ENCODE data around the gene JAKMIP2. TPM values are rescaled to one million over a fixed set of nuclear protein-coding genes. Genes with fewer than 3 reads are reported as not detected.
"Not testable (repeated sequence)": the region's sequence is repeated elsewhere in the genome, so short reads cannot be mapped to it uniquely, and the experiment has no call there.

The JAKMIP2 gene
- polyA plus RNA-seq, 1 donor from 2014 or later: 46.3 TPM

DNA sequence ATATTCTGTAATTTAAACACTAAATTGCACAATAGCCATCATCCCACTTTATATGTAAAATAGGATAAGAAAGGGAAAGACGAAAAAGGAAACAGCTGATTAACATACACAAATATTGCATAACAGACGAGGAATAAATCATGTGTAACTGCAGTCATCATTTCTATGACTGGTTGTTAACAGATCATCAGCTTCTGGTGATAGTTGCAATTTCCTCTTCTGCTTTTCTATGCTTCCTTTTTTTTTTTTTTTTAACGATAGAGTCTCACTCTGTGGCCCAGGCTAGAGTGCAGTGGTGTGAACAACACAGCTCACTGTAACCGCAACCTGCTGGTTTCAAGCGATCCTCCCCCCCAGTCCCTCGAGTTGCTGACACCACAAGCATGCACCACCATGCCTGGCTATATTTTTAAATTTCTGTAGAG, 22.5 kb upstream of the JAKMIP2 start:
- Histone ChIP-seq H3K9ac (ENCODE audit: low read length) (no peak overlapping the region), H3K4me2 (ENCODE audit: low read length) (no peak overlapping the region), H4K20me1 (ENCODE audit: insufficient read depth) (no peaks in the 10 kb centered on the region), H3K9me3 (ENCODE audit: low read length) (no peaks in the 10 kb centered on the region), H3K27me3 (ENCODE audit: insufficient read depth, low read depth, low read length) (no peaks in the 10 kb centered on the region), H3K4me3 (ENCODE audit: low read length) (no peak overlapping the region), H3K9me2 (ENCODE audit: insufficient read depth, low read length) (no peaks in the 10 kb centered on the region), H2AFZ (ENCODE audit: low read depth, low read length) (no peak overlapping the region), H3K36me3 (ENCODE audit: insufficient read depth, low read length) (no peaks in the 10 kb centered on the region), H3K27ac (ENCODE audit: low read length) (no peak overlapping the region), H3K79me2 (replicated peaks; ENCODE audit: insufficient read depth, low read length) (no peaks in the 10 kb centered on the region), H3F3A (ENCODE audit: insufficient read depth, low read length, poor library complexity, severe bottlenecking) (no peaks in the 10 kb centered on the region)
- TF ChIP-seq POLR2AphosphoS5 (IDR thresholded peaks at IDR 0.05): no peak

DNA sequence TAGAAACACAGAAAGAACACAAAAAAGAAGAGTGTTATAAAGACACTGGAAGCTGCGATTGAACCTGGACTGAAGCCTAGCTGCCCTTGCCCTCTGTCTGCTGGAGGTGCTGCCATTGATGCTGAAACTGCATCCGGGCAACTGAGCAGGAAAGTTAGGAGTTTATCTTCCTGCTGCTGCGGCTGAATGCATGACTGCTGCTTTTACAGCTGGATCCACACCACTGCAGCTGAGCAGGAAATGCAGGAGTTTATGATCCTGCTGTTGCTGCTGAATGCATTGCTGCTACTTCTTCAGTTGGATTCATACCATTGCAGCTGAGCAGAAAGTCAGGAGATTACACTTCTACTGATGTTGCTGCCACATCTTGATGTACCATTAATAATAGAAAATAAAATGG, 21.8 kb upstream of the JAKMIP2 start:
- Histone ChIP-seq H3F3A (ENCODE audit: insufficient read depth, low read length, poor library complexity, severe bottlenecking) (no peaks in the 10 kb centered on the region), H3K9me3 (ENCODE audit: low read length) (no peaks in the 10 kb centered on the region), H3K4me2 (ENCODE audit: low read length) (no peak overlapping the region), H4K20me1 (ENCODE audit: insufficient read depth) (no peaks in the 10 kb centered on the region), H3K4me3 (ENCODE audit: low read length) (no peak overlapping the region), H3K9ac (ENCODE audit: low read length) (no peak overlapping the region), H3K36me3 (ENCODE audit: insufficient read depth, low read length) (no peaks in the 10 kb centered on the region), H3K9me2 (ENCODE audit: insufficient read depth, low read length) (no peaks in the 10 kb centered on the region), H2AFZ (ENCODE audit: low read depth, low read length) (no peak overlapping the region), H3K27me3 (ENCODE audit: insufficient read depth, low read depth, low read length) (no peaks in the 10 kb centered on the region), H3K27ac (ENCODE audit: low read length) (no peak overlapping the region), H3K79me2 (replicated peaks; ENCODE audit: insufficient read depth, low read length) (no peaks in the 10 kb centered on the region)
- TF ChIP-seq EZH2 (IDR thresholded peaks at IDR 0.05; ENCODE audit: borderline replicate concordance, insufficient read depth, low read length, poor library complexity, severe bottlenecking): no peak
- no peak for TF ChIP-seq RAD21 (conservative IDR thresholded peaks at IDR 0.05)
- TF ChIP-seq, protein P1, sequence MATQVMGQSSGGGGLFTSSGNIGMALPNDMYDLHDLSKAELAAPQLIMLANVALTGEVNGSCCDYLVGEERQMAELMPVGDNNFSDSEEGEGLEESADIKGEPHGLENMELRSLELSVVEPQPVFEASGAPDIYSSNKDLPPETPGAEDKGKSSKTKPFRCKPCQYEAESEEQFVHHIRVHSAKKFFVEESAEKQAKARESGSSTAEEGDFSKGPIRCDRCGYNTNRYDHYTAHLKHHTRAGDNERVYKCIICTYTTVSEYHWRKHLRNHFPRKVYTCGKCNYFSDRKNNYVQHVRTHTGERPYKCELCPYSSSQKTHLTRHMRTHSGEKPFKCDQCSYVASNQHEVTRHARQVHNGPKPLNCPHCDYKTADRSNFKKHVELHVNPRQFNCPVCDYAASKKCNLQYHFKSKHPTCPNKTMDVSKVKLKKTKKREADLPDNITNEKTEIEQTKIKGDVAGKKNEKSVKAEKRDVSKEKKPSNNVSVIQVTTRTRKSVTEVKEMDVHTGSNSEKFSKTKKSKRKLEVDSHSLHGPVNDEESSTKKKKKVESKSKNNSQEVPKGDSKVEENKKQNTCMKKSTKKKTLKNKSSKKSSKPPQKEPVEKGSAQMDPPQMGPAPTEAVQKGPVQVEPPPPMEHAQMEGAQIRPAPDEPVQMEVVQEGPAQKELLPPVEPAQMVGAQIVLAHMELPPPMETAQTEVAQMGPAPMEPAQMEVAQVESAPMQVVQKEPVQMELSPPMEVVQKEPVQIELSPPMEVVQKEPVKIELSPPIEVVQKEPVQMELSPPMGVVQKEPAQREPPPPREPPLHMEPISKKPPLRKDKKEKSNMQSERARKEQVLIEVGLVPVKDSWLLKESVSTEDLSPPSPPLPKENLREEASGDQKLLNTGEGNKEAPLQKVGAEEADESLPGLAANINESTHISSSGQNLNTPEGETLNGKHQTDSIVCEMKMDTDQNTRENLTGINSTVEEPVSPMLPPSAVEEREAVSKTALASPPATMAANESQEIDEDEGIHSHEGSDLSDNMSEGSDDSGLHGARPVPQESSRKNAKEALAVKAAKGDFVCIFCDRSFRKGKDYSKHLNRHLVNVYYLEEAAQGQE (IDR thresholded peaks at IDR 0.05; ENCODE audit: borderline replicate concordance): no peak
- no peak for TF ChIP-seq SMC3 (conservative IDR thresholded peaks at IDR 0.05; ENCODE audit: poor library complexity)

DNA sequence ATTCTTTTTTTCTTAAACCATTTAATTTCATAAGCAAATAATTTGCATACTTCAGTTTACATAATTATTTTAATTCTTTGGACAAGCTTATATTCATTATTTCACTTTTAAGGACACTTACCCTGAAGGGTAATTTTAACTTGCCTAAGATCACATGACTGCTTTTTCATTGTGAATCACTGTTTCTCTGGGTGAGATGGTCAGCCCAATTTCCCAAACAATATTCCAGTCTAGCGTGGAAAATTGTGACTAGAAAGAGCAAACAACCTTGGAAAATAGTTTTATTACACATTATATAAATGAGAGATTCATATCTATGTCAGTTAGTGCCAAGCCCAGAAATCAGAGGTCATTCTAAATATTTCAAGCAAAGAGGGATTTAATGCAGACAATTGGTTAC, 21.4 kb upstream of the JAKMIP2 start:
- Histone ChIP-seq H3K9me3 (ENCODE audit: low read length) (no peaks in the 10 kb centered on the region), H3K9ac (ENCODE audit: low read length) (no peak overlapping the region), H3K4me3 (ENCODE audit: low read length) (no peak overlapping the region), H2AFZ (ENCODE audit: low read depth, low read length) (no peak overlapping the region), H4K20me1 (ENCODE audit: insufficient read depth) (no peaks in the 10 kb centered on the region), H3K36me3 (ENCODE audit: insufficient read depth, low read length) (no peaks in the 10 kb centered on the region), H3K27me3 (ENCODE audit: insufficient read depth, low read depth, low read length) (no peaks in the 10 kb centered on the region), H3K4me2 (ENCODE audit: low read length) (no peak overlapping the region), H3K9me2 (ENCODE audit: insufficient read depth, low read length) (no peaks in the 10 kb centered on the region), H3F3A (ENCODE audit: insufficient read depth, low read length, poor library complexity, severe bottlenecking) (no peaks in the 10 kb centered on the region), H3K27ac (ENCODE audit: low read length) (no peak overlapping the region), H3K79me2 (replicated peaks; ENCODE audit: insufficient read depth, low read length) (no peaks in the 10 kb centered on the region)
- TF ChIP-seq TAF1 (IDR thresholded peaks at IDR 0.05; ENCODE audit: low read depth): no peak
- TF ChIP-seq SMC3 (conservative IDR thresholded peaks at IDR 0.05; ENCODE audit: poor library complexity): no peak
- TF ChIP-seq, protein P2, sequence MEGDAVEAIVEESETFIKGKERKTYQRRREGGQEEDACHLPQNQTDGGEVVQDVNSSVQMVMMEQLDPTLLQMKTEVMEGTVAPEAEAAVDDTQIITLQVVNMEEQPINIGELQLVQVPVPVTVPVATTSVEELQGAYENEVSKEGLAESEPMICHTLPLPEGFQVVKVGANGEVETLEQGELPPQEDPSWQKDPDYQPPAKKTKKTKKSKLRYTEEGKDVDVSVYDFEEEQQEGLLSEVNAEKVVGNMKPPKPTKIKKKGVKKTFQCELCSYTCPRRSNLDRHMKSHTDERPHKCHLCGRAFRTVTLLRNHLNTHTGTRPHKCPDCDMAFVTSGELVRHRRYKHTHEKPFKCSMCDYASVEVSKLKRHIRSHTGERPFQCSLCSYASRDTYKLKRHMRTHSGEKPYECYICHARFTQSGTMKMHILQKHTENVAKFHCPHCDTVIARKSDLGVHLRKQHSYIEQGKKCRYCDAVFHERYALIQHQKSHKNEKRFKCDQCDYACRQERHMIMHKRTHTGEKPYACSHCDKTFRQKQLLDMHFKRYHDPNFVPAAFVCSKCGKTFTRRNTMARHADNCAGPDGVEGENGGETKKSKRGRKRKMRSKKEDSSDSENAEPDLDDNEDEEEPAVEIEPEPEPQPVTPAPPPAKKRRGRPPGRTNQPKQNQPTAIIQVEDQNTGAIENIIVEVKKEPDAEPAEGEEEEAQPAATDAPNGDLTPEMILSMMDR (IDR thresholded peaks at IDR 0.05; ENCODE audit: poor library complexity, severe bottlenecking): no peak
- TF ChIP-seq MXI1 (conservative IDR thresholded peaks at IDR 0.05; ENCODE audit: poor library complexity, severe bottlenecking): no peak
- TF ChIP-seq POLR2AphosphoS5 (IDR thresholded peaks at IDR 0.05): no peak
- no peak for TF ChIP-seq EZH2 (IDR thresholded peaks at IDR 0.05; ENCODE audit: borderline replicate concordance, insufficient read depth, low read length, poor library complexity, severe bottlenecking)
- TF ChIP-seq EP300 (conservative IDR thresholded peaks at IDR 0.05; ENCODE audit: poor library complexity, severe bottlenecking): no peak
- no peak for TF ChIP-seq RAD21 (conservative IDR thresholded peaks at IDR 0.05)
- TF ChIP-seq, protein P1 (IDR thresholded peaks at IDR 0.05; ENCODE audit: borderline replicate concordance): no peak

DNA sequence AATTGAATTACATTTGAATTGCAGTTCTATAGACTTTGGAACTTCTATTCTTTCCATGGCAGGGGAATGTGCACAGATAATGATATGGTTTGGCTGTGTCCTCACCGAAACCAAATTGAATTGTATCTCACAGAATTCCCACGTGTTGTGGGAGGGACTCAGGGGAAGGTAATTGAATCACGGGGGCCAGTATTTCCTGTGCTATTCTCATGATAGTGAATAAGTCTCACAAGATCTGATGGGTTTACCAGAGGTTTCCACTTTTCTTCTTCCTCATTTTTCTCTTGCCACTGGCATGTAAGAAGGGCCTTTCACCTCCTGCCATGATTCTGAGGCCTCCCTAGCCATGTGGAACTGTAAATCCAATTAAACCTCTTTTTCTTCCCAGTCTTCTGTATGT, 20.6 kb upstream of the JAKMIP2 start:
- not testable (repeated sequence) for H2AFZ ChIP-seq (ENCODE audit: low read depth, low read length); H4K20me1 ChIP-seq (ENCODE audit: insufficient read depth)

More for the DNA sequence above, 20.6 kb upstream of the JAKMIP2 start:
- H3K9me2 ChIP-seq (ENCODE audit: insufficient read depth, low read length); H3K4me2 ChIP-seq (ENCODE audit: low read length); H3K36me3 ChIP-seq (ENCODE audit: insufficient read depth, low read length); H3K9me3 ChIP-seq (ENCODE audit: low read length); H3F3A ChIP-seq (ENCODE audit: insufficient read depth, low read length, poor library complexity, severe bottlenecking); H3K27ac ChIP-seq (ENCODE audit: low read length); H3K4me3 ChIP-seq (ENCODE audit: low read length); H3K9ac ChIP-seq (ENCODE audit: low read length); H3K79me2 ChIP-seq (replicated peaks; ENCODE audit: insufficient read depth, low read length); H3K27me3 ChIP-seq (ENCODE audit: insufficient read depth, low read depth, low read length): not testable (repeated sequence)
